GM18867 (cell line): ENCODE measurements around the gene ADPRHL1.
"Not testable (repeated sequence)": the region's sequence is repeated elsewhere in the genome, so short reads cannot be mapped to it uniquely, and the experiment has no call there.

Experiments
- ATAC-seq: cut with Tn5 transposase; IDR thresholded peaks from one replicate; pipeline ENCODE4 v1.9.1; 2021; ENCODE audit warnings: mild to moderate bottlenecking, moderate library complexity; ENCODE audit not compliant: unreplicated experiment

The ADPRHL1 gene

DNA sequence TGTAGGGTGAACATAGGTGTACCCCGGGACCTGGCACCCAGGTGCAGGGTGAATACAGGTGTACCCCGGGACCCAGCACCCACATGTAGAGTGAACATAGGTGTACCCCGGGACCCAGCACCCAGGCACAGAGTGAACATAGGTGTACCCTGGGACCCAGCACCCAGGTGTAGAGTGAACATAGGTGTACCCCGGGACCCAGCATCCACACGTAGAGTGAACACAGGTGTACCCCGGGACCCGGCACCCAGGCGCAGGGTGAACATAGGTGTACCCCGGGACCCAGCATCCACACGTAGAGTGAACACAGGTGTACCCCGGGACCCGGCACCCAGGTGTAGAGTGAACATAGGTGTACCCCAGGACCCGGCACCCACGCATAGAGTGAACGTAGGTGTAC lies 17.4 kb downstream of the ADPRHL1 start:
- ATAC-seq = not testable (repeated sequence)

DNA sequence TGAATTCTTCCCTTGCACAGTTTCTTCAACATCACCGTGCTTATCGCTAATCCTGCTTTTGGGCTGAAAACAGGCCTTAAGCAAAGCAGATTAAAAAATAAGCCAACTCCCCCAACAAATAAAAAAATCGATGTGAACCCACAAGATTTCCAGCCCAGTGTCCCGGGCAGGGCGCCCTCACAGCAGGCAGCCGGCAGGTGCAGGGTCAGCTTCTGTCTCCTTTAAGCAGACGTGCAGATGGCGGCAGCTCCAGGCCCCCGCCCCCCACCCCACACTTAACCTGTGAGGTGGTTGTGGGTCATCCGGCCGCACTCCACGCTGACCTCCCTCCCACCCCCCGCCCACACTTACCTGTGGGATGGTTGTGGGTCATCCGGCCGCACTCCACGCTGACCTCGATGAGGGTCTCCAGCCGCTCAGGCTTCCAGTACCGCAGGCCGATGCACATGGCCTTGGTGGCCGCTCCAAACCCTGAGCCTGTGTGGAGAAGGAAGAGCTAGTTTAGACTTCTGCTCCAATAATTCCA lies 19.8 kb downstream of the ADPRHL1 start:
- ATAC-seq = no peak

DNA sequence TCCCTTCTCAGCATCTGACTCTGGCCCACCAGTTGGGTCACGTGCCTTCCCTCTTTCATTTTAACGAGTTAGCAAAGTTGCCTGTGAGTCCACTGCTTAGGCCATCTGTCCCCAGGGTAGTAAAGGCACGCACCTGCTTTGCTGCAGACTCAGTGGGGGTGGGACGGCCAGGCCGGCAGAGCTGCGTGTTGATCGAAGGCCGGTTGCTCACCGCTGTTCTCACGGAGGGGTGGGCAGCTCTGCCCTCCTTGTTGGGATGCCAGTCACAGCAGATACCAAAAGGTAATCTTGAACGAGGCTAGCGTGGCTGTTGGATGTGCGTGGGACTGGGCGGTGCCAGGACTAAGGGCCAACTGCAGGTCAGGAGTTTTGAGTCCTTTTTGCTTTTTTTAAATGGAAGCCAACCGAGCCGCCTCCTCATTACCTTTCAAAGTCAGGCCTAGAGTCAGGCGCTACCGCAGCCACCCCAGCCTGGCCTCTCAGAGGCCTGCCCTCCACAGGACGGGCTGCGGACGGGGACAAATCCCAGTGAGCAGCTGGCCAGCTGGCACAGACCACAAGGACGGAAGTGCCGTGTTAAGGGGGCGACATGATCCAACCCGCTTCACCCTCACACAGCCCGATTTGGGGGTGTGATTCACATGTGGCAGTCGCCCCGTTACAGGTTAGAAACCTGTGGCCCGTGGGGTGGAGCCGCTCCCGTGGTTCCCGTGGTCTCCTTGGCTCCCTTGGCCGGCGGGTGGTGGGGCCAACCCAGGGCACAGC lies 20.6 kb downstream of the ADPRHL1 start:
- ATAC-seq = no peak

DNA sequence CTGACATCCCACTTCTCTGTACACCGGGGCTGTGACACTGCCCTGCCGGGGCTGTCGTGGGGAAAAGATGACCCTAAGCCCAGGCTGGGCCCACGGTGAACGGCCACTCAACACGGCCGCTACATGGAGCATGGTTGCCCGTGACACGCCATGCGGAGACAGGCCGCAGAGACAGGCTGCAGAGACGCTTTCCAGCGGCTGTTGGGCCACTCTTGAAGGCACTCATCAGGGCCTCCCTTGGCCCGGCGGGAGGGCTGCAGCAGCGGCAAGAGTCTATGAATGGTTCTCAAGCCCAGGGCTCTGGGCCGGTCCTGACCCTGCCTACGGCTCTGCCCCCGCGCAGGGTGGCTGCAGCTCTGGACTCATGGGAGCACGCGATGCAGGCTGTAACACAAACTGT lies 22.1 kb downstream of the ADPRHL1 start:
- no peak for ATAC-seq

DNA sequence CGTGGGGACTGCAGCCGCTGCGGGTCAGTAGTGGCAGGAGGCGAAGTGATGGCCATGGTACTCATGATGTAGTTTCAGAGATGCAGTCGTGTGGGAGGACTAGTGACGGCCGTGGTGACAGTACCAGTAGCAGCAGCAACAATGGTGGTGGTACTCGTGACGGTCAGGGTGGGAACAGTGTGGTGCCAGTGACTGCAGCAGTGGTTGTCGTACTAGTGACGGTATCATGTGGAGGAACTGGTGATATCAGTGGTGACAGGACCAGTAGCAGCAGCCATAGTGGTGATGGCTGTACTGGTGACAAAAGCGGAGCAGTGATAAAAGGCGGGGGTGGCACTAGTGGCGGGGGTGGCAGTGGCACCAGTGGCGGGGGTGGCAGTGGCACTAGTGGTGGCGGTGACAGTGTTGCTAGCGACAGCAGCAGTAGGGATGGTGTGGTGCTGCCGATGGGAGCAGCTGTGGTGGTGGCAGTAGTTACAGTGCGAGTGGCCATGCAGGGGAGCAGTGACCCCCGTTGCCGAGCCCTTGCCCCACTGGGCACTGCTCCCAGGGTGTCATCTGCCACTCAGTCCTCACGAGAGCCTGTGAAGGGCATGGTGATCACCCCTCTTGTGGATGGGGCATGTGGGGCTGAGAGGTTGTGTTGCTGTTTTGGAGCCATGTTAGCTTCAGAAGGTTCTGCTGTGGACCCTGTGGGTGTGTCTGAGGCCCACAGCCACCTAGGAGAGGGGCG lies 22.7 kb downstream of the ADPRHL1 start:
- no peak for ATAC-seq

DNA sequence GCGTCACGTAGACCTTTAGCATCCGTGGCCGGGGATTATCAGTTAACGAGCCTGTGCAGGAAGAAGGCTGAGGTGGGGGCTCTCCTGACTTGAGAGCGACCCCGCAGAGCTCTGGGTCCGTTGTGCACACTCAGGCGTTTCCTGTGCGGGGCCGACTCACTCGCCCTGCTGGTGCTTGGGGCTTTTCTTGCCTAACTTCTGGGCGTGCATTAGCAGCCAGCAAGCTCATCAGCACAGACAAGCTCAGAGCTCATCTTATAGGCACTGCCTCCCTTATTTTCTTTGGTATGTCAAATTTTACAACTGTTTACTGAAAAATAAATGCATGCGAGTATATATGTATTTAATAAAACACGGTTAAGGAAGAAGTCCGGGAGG lies 23.7 kb downstream of the ADPRHL1 start:
- ATAC-seq = no peak

DNA sequence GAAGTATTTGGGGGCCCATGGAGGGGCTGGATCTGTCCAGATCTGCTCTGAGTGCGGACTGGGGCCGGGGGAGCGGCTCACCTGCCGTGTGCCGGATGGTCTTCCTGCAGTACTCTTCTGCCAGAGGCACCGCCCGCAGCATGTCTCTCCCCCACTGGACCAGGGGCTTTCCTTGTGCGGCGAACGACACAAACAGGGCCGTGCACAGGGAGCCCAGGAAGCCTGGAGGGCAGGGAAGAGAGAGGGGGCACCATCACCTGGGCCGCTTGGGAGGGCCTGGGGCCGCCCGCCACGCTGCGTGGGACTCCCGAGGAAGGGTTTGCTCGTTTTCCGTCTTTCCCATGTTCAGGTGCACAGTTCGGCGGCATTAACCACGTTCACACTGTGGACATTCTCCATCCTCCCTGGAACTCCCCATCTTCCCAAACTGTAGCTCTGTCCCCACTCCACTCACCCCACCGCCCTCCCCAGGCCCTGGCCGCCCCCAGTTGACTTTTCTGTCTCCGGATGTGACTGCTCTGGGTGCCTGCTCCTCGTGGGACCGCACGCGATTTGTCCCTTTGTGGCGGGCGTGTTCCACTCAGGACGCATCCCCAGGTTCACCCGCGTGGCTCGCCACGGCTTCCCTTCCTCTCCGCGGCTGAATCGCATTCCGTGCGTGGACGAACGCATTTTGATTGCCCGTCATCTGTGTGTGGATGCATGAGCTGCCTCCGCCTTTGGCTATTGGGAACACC lies 24.2 kb downstream of the ADPRHL1 start:
- no peak for ATAC-seq

DNA sequence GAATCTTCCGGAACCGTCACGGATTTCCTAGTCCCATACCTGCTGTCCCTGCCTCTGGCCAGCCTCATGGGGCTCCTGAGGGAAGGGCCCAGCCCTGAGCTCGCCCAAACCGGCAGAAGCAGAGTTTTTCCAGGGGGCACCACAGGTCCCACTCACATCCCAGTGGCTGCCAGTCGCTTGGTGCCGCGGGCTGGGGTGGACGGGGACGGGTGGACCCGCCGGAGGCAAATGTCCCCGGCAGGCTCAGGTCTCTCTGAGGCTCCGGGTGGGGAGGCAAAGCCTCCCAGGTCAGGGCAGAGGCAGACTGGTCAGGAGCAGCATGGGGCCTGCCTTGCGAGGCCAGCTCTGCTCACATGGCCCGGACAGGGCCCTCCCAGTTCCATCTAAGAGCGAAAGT lies 24.8 kb downstream of the ADPRHL1 start:
- no peak for ATAC-seq

DNA sequence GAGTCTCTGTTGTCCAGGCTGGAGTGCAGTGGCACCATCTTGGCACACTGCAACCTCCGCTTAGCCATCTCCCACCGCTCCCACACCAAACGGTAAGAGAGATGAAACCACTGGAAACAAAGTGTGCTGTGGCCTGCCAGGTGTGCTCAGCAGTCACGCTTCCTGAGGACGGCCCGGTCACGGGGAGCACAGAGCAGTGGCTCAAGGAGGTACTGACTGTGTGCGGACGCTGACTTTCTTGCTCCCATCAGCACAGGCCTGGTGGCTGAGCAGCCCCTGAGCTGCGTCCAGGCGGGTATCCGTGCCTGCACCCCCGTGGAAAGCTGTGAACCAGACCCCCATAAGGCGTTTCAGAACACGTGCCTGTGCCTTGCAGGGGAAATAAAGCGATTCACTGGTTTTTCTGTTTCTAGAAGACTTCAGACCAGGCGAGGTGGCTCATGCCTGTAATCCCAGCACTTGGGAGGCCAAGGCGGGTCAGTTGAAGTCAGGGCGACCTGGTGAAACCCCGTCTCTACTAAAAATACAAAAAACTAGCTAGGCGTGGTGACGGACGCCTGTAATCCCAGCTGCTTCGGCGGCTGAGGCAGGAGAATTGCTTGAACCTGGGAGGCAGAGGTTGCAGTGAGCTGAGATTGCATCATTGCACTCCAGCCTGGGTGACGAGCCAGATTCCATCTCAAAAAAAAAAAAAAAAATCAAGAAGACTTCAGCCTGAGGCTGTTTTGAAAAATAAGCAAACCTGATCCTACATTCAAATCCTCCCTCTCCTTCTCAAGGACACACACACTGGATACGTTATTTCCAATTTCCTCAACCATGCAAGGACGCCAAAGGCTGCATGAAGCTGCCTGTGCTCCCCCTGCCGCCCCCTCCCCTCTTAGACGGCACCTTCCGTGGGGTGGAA lies 25.5 kb downstream of the ADPRHL1 start:
- no peak for ATAC-seq

DNA sequence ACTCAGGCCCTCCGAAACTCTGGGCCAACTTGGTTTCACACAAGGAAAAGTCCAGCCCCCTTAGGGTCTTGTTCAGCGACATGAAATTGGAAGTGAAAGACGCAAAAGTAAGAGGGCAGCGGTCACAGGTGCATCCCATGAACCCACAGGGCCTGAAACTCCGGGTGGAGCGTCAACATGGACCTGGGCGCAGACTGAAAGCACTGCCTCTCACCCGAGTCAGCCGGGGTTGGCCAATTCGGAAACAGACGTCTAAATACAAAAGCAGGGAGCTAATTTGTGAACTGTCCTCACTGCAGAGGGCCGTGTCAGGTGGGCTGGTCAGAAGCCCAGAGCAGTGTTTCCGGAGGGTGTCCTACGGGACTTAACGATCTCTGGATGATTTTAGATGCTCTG lies 26.7 kb downstream of the ADPRHL1 start:
- no peak for ATAC-seq

DNA sequence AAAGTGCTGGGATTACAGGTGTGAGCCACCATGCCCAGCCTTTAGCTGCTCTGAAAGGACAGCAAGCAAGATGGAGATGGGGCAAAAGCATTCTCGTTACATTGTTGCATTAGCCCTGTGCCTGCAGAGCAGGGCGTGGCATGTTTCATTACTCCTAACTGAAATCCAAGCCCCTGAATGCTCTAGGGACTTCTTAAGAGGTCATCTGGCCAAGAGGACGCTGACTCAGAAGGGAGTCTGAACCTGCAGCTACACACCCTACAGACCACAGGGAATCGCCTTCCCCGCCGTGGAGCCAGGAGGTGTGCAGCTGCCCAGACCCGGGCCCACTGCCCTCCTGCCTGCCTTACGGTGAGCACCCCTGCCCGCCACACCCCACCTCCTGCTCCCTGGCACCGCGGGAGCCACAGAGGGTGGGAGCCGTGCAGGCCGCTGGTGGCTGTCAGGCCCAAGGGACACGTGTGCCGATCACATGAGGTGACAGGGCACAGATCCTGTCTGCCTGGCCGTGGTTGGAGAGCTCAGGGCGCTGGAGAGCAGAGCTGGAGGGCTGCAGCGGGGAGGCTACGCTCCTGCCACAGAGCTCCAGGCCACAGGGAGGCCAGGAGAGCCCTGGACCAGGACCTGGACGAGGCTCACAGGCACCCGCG lies 27.2 kb downstream of the ADPRHL1 start:
- ATAC-seq = no peak

DNA sequence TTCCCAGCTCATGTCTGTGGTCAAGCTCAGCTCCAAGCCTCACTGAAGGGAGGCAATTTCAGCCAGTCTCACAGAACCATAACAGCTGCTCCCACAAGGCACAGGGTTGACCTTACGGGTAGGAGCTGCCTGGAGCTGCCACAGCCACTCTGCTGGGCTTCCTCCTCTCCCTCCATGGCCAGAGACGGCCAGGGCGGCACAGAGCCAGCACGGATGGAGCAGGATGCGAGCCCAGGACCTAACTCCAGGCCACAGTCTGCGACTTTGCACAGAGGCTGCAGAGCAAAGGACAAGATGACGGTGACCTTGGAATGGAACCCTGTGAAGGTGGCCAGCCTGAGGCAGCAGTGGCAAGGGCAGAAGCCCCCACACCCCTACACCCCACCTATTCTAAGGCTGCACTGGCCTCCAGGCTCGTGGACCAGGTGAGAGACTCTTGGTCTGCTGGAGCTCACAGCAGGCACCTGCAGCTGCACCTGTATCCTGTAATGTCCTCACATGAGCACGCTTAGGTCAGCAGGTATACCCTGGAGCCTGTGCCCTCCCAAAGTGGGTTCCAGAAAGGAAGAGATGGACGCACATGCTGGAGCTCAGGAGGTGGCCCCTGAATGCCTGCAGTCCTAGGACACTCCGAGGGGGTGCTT lies 29.6 kb downstream of the ADPRHL1 start:
- no peak for ATAC-seq

DNA sequence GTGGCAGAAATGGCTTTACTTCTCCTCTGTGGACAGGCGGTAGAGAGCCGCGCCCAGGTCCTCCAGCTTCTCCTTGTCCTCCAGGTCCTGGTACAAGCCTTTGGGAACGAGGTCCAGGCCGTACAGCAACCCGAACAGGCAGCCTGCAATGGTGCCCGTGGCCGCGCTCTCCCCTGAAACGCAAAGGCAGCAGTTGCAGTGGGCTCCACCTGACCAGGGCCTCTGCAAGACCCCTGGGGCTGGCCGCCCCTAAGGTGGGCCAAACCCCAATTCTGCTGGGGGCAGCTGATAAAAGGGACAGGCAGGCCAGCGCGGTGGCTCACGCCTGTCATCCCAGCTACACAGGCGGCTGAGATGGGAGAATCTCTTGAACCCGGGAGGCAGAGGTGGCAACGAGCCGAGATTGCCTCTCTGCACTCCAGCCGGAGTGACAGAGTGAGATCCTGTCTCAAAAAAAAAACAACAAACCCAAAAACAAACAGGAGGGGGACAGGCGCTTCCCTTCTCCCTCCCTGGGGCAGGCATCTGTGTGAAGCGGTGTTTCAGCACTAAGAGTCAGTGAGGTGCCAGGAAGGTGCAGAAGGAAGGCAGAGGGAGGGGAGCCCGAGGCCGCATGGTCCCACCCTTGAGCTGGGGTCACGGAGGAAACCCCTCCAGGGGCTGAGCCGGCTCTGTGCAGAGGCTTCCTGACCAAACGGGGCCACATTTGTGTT lies 30.3 kb downstream of the ADPRHL1 start:
- no peak for ATAC-seq

DNA sequence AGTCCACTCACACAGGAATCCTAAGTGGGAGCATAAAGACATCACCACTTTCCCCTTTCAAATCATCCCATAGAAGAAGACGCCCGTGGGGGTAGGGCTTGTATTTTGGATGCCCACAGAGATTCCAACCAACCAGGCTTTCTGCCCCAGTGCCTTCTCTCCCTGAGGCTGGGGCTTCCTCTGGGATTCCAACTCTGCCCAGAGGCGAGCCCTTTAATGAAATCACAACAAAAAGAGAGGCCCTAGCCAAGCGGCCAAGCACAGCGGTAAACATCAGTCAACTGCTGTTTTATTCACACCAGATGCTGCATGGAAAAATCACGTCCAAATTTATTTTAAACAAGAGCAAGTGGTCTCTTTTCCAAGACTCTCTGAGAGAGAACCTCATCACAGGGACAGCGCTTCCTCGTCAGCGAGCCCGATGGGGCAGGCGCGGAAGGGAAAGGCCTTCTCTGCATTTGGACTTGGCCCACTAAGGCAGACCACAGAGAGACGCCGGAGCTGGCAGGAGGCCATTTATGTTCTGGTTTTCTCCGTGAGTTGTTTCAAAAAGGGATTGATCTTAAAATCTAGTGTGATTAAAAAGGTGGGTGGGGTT lies 31.5 kb downstream of the ADPRHL1 start:
- no peak for ATAC-seq

DNA sequence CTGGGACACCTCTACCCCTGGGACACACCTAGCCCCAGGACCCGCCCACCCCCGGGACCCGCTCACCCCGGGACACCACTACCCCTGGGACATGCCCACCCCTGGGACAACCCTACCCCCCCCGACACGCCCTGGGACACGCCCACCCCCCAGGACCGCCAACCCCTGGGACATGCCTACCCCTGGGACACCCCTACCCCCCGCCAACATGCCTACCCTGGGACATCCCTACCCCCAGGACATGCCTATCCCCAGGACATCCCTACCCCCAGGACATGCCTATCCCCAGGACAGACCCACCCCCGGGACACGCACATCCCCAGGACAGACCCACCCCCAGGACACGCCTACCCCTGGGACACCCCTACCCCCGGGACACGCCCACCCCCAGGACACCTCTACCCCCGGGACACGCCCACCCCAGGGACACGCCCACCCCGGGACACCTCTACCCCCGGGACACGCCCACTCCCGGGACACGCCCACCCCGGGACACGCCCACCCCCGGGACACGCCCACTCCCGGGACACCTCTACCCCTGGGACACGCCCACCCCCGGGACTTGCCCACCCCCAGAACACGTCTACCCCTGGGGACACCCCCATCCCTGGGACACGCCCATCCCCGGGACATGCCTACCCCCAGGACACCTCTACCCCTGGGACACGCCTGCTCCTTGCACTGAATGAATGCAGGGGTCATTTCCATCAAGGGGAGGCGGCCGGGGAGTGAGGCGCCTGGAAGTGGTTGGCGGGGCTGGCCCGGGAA lies 32.3 kb downstream of the ADPRHL1 start:
- no peak for ATAC-seq

DNA sequence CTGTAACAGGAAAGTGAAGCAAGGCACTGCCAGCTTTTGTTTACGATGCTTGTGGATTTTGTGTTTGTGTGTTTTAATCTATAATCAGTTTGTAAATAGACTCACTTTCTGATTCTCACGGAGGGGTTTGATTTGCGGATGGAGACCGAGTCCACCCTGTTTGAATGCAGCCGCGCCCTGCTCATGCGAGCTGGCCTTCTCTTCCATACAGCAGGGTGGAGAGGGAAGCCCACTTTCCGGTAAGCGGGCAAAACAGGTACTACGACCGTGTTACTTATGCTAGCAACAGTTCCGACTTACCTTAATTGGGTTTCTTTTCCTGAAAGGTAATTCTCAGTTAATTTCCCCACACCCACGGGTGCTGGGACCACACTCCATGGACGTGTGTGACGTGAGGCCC lies 33.1 kb downstream of the ADPRHL1 start:
- no peak for ATAC-seq

DNA sequence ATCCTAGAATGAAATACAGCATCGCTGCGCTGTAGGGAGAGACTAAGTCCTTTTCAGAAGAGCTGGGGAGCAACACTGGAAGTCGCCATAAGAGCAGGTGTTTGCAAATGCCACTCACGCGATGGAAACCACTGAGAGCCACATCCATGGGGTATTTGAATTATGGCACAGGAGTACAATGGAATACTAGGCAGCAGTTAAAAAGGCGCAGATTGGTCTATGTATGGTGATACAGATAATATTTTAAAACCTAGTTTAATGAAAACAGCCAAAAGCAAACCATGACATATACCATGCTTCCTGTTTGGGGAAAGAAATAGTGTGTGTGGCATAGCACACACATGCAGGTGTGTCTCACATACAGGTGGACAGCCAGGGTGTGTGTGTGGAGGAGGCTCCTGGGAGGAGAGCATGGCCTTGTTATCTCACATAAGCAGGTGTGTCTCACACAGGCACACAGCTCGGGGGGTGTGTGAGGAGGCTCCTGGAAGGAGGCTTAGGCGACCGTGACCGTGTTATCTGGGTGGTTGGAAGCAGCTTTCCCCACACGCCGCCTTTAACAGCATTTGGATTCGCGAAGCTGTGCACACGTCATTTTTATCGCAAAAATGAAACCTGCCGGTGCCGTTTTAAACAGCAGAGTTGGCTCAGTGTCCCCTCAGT lies 33.6 kb downstream of the ADPRHL1 start:
- ATAC-seq = no peak
